ENCODE data around the gene PSTPIP1.

The PSTPIP1 gene

DNA sequence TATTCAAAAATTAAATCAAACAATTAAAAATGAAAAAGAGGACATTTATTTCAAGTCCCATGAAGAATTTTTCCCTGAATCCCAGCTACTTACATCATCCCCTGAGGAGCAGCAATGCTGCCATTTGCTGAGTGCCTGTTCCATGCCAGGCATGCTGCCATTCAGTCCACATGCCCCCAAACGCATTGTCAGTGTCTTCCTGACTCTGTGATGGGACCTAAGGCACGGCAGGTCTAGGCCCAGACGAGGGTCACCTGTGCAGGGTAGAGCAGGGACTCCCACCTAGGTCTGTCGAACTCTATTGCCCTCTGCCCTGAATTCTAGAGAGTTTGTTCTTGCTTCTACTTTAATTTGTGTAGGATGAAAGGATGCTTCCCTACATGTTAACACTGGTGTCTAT is 7.0 kb downstream of the PSTPIP1 start:
- no peak for DNase-seq

GRCh38 chr15:77002436-77002835 is 7.5 kb downstream of the PSTPIP1 start:
- no peak for DNase-seq

DNA sequence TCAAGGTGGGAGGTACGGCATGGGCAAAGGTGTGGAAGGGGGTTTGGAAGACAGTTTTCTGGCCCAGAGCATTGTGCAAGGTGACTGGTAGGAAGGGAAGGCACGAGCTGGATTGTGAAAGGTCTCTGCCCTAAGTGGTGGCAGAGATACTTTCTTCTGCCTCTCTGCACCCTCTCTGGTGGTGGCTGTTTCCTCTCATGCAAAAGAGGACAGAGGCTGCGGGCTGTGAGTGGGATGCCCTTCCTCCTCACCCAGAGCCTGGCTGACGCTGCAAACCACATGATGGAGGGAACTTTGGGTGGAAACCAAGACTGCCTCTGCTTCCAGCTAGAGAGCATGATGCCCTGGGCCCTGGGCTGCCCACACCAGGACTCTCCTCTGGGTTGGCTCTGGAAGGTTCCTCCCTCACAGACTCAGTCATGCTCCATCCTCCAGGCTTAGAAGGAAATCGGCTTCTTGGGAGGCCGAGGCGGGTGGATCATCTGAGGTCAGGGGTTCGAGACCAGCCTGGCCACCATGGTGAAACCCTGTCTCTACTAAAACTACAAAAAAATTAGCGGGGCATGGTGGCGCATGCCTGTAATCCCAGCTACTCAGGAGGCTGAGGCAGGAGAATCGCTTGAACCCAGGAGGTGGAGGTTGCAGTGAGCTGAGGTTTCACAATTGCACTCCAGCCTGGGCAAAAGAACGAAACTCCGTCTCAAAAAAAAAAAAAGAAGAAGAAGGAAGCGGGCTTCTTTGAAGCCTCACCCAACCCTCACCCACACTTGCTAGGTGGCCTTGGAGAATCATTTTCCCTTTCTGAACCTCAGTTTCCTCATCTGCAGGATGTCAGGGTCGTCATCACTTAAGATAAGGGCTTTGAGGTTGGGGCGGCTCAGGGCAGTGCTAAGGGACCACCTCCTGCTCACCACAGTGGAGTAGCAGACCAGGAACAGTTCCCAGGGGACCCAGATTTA is 8.3 kb downstream of the PSTPIP1 start:
- no peak for DNase-seq

DNA sequence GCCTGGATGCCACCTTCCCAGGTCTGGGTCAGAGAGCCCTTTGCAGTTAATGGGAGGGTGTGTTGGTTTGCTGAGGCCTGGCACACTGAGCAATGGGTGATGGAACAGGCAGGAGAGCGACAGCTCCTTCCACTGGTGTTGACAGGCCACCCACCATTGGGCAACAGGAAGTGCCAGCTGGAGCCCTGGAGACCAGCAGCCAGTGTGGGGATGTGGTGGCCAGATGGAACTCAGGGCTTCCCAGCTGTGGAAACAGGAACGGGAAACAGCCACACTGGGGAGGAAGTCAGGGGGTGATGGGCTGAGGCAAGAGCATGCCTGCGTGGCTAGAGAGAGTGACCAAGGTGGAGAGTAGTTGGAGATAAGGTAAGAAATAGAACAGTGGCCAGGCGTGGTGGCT is 9.3 kb downstream of the PSTPIP1 start:
- no peak for DNase-seq

GRCh38 chr15:77009176-77009575 is 14.2 kb downstream of the PSTPIP1 start:
- no peak for DNase-seq

- DNase-seq = no peak
These were observed 14.9 kb downstream of the PSTPIP1 start for GRCh38 chr15:77009646-77010311.

- DNase-seq = no peak
These were observed 15.4 kb downstream of the PSTPIP1 start for GRCh38 chr15:77010312-77010686.

- DNase-seq = no peak
These were observed 15.9 kb downstream of the PSTPIP1 start for GRCh38 chr15:77010857-77011256.

GRCh38 chr15:77012117-77012712 is 17.3 kb downstream of the PSTPIP1 start:
- DNase-seq = no peak

DNA sequence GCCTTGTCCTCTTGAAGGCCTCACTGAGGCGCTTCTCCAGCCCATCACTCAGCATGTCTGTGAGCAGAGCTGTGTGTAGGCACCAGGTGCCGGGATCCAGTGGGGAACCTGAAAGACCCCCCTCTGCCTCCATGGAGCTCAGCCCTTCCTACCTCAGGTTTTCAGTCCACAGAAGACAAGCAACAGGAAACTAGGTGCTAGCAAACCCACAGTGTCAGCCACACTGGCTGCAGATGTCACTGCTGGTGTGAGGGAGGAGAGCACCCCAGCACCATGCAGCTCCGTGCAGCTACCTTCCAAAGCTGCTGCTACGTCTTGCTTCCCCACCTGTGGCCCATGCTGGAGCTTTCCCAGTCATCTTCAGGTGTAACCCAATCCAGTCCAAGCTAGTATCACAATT is 17.9 kb downstream of the PSTPIP1 start:
- DNase-seq = no peak

- no peak for DNase-seq
These were observed 18.8 kb downstream of the PSTPIP1 start for GRCh38 chr15:77013776-77014131.

- no peak for DNase-seq
These were observed 19.5 kb downstream of the PSTPIP1 start for GRCh38 chr15:77014132-77015081.

DNA sequence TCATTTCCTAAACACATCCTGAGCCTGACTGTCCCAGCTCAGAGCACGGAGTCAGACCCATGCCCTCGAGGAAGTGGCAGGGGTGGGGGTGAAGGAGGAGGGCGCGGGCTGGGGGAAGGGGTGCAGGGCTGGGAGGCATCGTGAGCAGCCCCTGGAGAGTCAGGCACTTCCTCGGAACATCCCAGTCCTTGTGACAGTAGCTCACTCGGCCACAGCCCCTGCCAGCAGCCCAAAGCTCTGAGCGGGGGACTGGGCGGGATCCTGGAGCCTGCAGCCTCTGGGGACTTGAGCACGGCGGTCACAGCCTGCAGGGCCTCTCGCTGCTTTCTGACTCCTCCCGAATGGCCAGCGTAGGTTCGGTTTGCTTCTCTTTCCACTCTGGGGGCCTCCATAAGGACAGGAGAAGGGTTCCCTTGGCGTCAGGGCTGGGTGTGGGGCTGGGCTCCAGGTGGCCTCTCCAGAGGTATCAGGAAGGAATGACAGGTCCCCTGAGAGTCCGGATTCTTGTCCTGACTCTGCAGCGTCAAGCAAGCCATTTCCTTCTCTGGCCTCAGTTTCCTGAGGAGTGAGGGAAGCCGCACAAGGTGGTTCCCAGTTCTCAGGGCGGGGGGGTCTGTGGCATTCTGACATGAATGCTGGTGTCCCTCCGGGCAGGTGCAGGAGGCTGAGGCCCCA is 20.9 kb downstream of the PSTPIP1 start:
- no peak for DNase-seq

DNA sequence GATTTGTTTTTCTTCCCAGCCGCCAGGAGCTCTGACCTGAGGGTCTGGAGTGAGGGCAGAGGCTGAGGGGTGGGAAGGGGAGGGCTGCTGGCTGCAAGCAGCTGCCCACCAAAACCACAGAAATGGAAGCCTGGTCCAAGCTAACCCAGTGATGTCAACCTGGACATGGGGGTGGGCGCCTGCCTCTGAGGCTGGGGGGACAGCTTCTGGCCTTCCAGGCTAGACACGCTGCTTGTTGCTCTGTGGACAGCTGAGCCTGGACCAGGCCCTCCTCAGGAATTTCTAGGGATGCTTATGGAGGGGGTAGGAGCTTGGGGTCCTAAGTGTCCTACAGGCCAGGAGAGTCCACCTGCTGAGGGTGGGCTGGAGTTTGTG is 21.4 kb downstream of the PSTPIP1 start:
- no peak for DNase-seq

- no peak for DNase-seq
These were observed 22.2 kb downstream of the PSTPIP1 start for GRCh38 chr15:77017091-77017660.

GRCh38 chr15:77017761-77018720 is 23.1 kb downstream of the PSTPIP1 start:
- DNase-seq = no peak

GRCh38 chr15:77018796-77019505 is 24.0 kb downstream of the PSTPIP1 start:
- no peak for DNase-seq

DNA sequence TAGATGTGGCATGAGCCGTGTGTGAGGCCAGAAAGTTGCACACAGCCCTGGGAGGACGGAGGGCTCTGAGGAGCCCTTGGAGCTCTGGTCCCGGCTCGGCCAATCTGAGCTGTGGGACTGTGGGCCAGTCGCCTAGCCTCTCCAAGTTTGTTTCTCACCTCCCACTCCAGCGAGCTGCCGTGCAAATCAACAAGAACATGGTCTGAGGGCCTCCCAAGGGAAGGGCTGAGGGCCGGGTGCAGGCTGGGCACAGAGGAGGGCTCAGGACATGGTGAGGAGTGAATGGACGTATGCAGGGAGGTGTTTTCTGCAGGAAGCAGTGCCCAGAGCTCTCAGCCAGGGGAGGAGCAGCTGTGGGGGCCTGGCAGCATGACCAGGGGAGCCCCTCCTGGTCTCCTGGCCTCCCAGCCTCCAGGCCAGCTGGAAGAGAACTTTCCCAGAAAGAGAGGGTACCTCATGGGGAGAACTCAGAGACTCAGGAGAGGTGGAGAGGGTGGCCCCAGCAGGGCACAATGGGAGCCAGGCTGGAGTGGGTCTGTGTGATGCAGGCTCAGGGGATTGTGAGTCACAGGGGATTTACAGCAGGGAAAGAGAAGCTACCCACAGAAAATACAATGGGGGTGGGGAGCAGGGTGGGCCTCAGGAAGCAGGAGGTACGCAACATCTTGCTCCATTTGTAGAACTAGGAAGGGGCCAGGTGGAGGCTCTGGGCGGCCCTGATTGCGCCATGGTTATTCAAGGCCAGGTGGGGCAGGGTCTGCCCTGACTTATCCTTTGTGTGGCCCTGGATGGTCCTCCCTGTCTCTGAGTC is 24.8 kb downstream of the PSTPIP1 start:
- no peak for DNase-seq

Data from NCI-H1694 treated with DMSO at 0.1 percent for 48 hours (cell line).